MM.1S (cell line): ENCODE measurements around the gene FBXL7.

ENCODE experiments used
- CTCF ChIP-seq: fragments of 300-600 bp; sonication (generic); IDR thresholded peaks from 2 replicates; pipeline ENCODE4 v1.5.1; 2016; ENCODE audit warnings: antibody characterized with exemption, low read length, mixed read lengths
- EZH2 ChIP-seq: fragments of 300-600 bp; sonication (generic); optimal IDR thresholded peaks from 2 replicates; pipeline ENCODE3; 2017; ENCODE audit warnings: low read depth, mild to moderate bottlenecking, antibody characterized with exemption, low read length, mixed read lengths
- EZH2phosphoT487 ChIP-seq: fragments of 300-600 bp; sonication (generic); IDR thresholded peaks from 2 replicates; pipeline ENCODE4 v1.6.1; 2018; ENCODE audit warnings: antibody characterized with exemption, low read length

GRCh38 chr5:15885156-15885555 is 385.2 kb downstream of the FBXL7 start:
- no peak for TF ChIP-seq CTCF
- TF ChIP-seq EZH2: no peak
- no peak for TF ChIP-seq EZH2phosphoT487
